HepG2 (cell line): ENCODE results near the gene CD3G. TPM values are rescaled to one million over a fixed set of nuclear protein-coding genes. Genes with fewer than 3 reads are reported as not detected.

Experiments used
- ATAC-seq: fragments of 200-7000 bp; cut with Tn5 transposase; 3 replicates; pipeline ENCODE4 v1.9.1; 2020; ENCODE audit warnings: mild to moderate bottlenecking, moderate library complexity
- BruUV-seq: library from RNA; stranded (reverse); fragments of 400-500 nt; replicated peaks from 2 replicates; lab custom pipeline; 2021; lab: Mats Ljungman, UMichigan
- CTCF ChIA-PET: fragments of 300-600 bp; formaldehyde crosslinking; extraction: SDS; loops from one replicate; lab custom pipeline; 2021; ENCODE audit warnings: low total read pairs, inconsistent platforms, low intra/inter-chr PET ratio; lab: Yijun Ruan, JAX
- POLR2A ChIA-PET: fragments of 350-600 bp; sonication (Branson Sonifier 250); formaldehyde crosslinking; loops from one replicate; lab custom pipeline; 2020; ENCODE audit warnings: antibody characterized with exemption, inconsistent platforms; lab: Yijun Ruan, JAX
- DNase-seq: peaks from one replicate; pipeline ENCODE4 v3.0.0-alpha.2; 2015; ENCODE audit warnings: low spot score
- FAIRE-seq: peaks from 3 replicates; lab custom pipeline; 2011; peaks lifted over from hg19 to GRCh38; lab: Jason Lieb, UNC
- H2AFZ ChIP-seq: one replicate; pipeline ENCODE4 v1.6.1; 2011; ENCODE audit warnings: low read length, inconsistent platforms
- H3K27ac ChIP-seq: fragments of 300-600 bp; 3 replicates; pipeline ENCODE4 v1.8.0; 2011; ENCODE audit warnings: mixed run types, mild to moderate bottlenecking, mixed read lengths, low read length, inconsistent platforms; ENCODE audit not compliant: insufficient read depth; ENCODE audit errors: extremely low read length
- H3K27me3 ChIP-seq, 2 experiments: fragments of 200-600 bp in 1 of 2; 2 replicates in 1 of 2; 3 replicates in 1 of 2; pipeline versions ENCODE4 v1.6.0 to v1.8.0; 2011; ENCODE audit warnings: low read length in 2 of 2, mild to moderate bottlenecking in 2 of 2, moderate library complexity in 2 of 2, inconsistent platforms in 1 of 2; ENCODE audit not compliant: insufficient read depth in 2 of 2, control insufficient read depth in 1 of 2
- H3K36me3 ChIP-seq, 2 experiments: fragments of 200-600 bp in 1 of 2; replicated peaks in 1 of 2; 2 replicates in 1 of 2; 3 replicates in 1 of 2; pipeline versions ENCODE4 v1.5.1 to v1.8.0; 2011; ENCODE audit warnings: low read length in 2 of 2, inconsistent platforms in 1 of 2; ENCODE audit not compliant: insufficient read depth in 2 of 2, control insufficient read depth in 1 of 2
- H3K4me1 ChIP-seq: 2 replicates; pipeline ENCODE4 v1.5.1; 2012; ENCODE audit warnings: low read length, inconsistent platforms; ENCODE audit not compliant: insufficient read depth
- H3K4me2 ChIP-seq: 2 replicates; pipeline ENCODE4 v1.6.0; 2011; ENCODE audit warnings: low read depth, low read length, inconsistent platforms
- H3K4me3 ChIP-seq, 3 experiments: fragments of 200-600 bp in 1 of 3; sonication (generic), shearing (Covaris generic) in 1 of 3; replicated peaks in 1 of 3; 2 replicates each; pipeline ENCODE4 v1.5.1; 2011 to 2016; ENCODE audit warnings: low read length in 3 of 3, inconsistent platforms in 2 of 3, low read depth in 2 of 3, mild to moderate bottlenecking in 2 of 3, control low read depth in 1 of 3, mixed read lengths in 1 of 3; ENCODE audit not compliant: insufficient read depth in 1 of 3
- H3K79me2 ChIP-seq: one replicate; pipeline ENCODE4 v1.6.1; 2011; ENCODE audit warnings: low read length, inconsistent platforms; ENCODE audit not compliant: insufficient read depth
- H3K9ac ChIP-seq: 2 replicates; pipeline ENCODE4 v1.6.0; 2011; ENCODE audit warnings: mild to moderate bottlenecking, low read depth, low read length, inconsistent platforms; ENCODE audit not compliant: insufficient read depth
- H3K9me3 ChIP-seq: 2 replicates; pipeline ENCODE4 v1.5.1; 2012; ENCODE audit warnings: mild to moderate bottlenecking, low read length
- H4K20me1 ChIP-seq: 2 replicates; pipeline ENCODE4 v1.6.0; 2011; ENCODE audit warnings: inconsistent platforms, mild to moderate bottlenecking, low read length, moderate library complexity; ENCODE audit not compliant: insufficient read depth
- BRCA1 ChIP-seq: sonication (generic); formaldehyde crosslinking; IDR thresholded peaks from 2 replicates; pipeline ENCODE4 v1.4.0; 2020; ENCODE audit warnings: missing genetic modification reagents
- CBX2 ChIP-seq, 2 experiments: fragments of 200-600 bp in 1 of 2; sonication (generic); formaldehyde crosslinking in 1 of 2; IDR thresholded peaks; 2 replicates each; pipeline versions ENCODE4 v1.7.0 to v1.8.1; 2018 to 2022; ENCODE audit warnings: low read depth in 2 of 2, low read length in 1 of 2, mild to moderate bottlenecking in 1 of 2, missing genetic modification reagents in 1 of 2
- ISX ChIP-seq: sonication (generic); formaldehyde crosslinking; conservative IDR thresholded peaks from 2 replicates; pipeline ENCODE4 v1.5.0; 2020; ENCODE audit warnings: missing genetic modification reagents
- KDM2A ChIP-seq: sonication (generic); formaldehyde crosslinking; IDR thresholded peaks from 2 replicates; pipeline ENCODE4 v1.4.0; 2020; ENCODE audit warnings: low read depth, missing genetic modification reagents, borderline replicate concordance
- KMT2A ChIP-seq: sonication (generic); formaldehyde crosslinking; IDR thresholded peaks from 2 replicates; pipeline ENCODE4 v1.4.0; 2020; ENCODE audit warnings: missing genetic modification reagents
- MATR3 ChIP-seq: sonication (generic); formaldehyde crosslinking; IDR thresholded peaks from 2 replicates; pipeline ENCODE4 v1.4.0; 2020; ENCODE audit warnings: missing genetic modification reagents
- MED8 ChIP-seq: sonication (generic); formaldehyde crosslinking; IDR thresholded peaks from 2 replicates; pipeline ENCODE4 v1.8.1; 2023; ENCODE audit warnings: mild to moderate bottlenecking, missing genetic modification reagents; ENCODE audit not compliant: insufficient replicate concordance
- MYPOP ChIP-seq: sonication (generic); formaldehyde crosslinking; IDR thresholded peaks from 2 replicates; pipeline ENCODE4 v1.8.1; 2023; ENCODE audit warnings: mild to moderate bottlenecking, moderate library complexity, missing genetic modification reagents
- NR2F2 ChIP-seq: IDR thresholded peaks from 2 replicates; pipeline ENCODE4 v1.6.1; 2012; ENCODE audit warnings: low read depth, inconsistent platforms, borderline replicate concordance
- PAX8 ChIP-seq: sonication (generic); formaldehyde crosslinking; IDR thresholded peaks from 2 replicates; pipeline ENCODE4 v1.8.0; 2022; ENCODE audit warnings: mild to moderate bottlenecking, missing genetic modification reagents, borderline replicate concordance
- PCBP2 ChIP-seq: fragments of 200-400 bp; formaldehyde crosslinking; optimal IDR thresholded peaks from 2 replicates; pipeline ENCODE3; 2018; ENCODE audit warnings: low read length, low read depth; ENCODE audit not compliant: poor library complexity, severe bottlenecking
- POLR2G ChIP-seq: fragments of 200-400 bp; formaldehyde crosslinking; IDR thresholded peaks from 2 replicates; pipeline ENCODE4 v1.6.1; 2018; ENCODE audit warnings: mild to moderate bottlenecking, low read depth, low read length, moderate library complexity
- RBFOX2 ChIP-seq: fragments of 200-400 bp; formaldehyde crosslinking; IDR thresholded peaks from 2 replicates; pipeline ENCODE4 v1.6.1; 2017; ENCODE audit warnings: low read depth, mild to moderate bottlenecking, low read length
- RXRA ChIP-seq: sonication (generic); formaldehyde crosslinking; IDR thresholded peaks from 2 replicates; pipeline ENCODE4 v1.5.1; 2020; ENCODE audit warnings: missing genetic modification reagents
- SIX4 ChIP-seq: sonication (generic); formaldehyde crosslinking; IDR thresholded peaks from 2 replicates; pipeline ENCODE4 v1.4.0; 2020; ENCODE audit warnings: missing genetic modification reagents
- ZNF501 ChIP-seq: sonication (generic); formaldehyde crosslinking; IDR thresholded peaks from 2 replicates; pipeline ENCODE4 v1.5.1; 2020; ENCODE audit warnings: mild to moderate bottlenecking, moderate library complexity, missing genetic modification reagents
- ZNF672 ChIP-seq: sonication (generic); formaldehyde crosslinking; IDR thresholded peaks from 2 replicates; pipeline ENCODE4 v1.8.1; 2022; ENCODE audit warnings: missing genetic modification reagents
- ZNF766 ChIP-seq: sonication (generic); formaldehyde crosslinking; IDR thresholded peaks from 2 replicates; pipeline ENCODE4 v1.5.0; 2020; ENCODE audit warnings: missing genetic modification reagents, borderline replicate concordance
- ZZZ3 ChIP-seq: sonication (generic); formaldehyde crosslinking; IDR thresholded peaks from 2 replicates; pipeline ENCODE4 v1.4.0; 2020; ENCODE audit warnings: missing genetic modification reagents, mild to moderate bottlenecking, borderline replicate concordance
- WGBS: methylation state at CpG from one replicate; pipeline ENCODE4 v1.1.6; 2017; ENCODE audit warnings: low lambda C conversion rate; 5-methylcytosine and 5-hydroxymethylcytosine counted together
- in situ Hi-C: cut with HindIII; loops from 2 replicates; pipeline ENCODE4 v1.10.0; 2017; ENCODE audit warnings: low pct_unique_long_range_greater_than_20kb; ENCODE audit not compliant: extremely low pct_ligation_motif_present
- intact Hi-C: fragments of 100-400 bp; cut with micrococcal nuclease; formaldehyde crosslinking; loops from one replicate; pipeline ENCODE4 v1.10.0; 2022; ENCODE audit not compliant: unreplicated experiment
- polyA plus RNA-seq, 8 experiments: library from polyadenylated mRNA; depleted of rRNA in 3 of 8; stranded (reverse) in 7 of 8; unstranded in 1 of 8; fragments of >200 nt; fragmentation: Illumina TruSeq in 4 of 8; extraction: Trizol in 4 of 8; gene quantifications; 2 replicates each; pipeline versions ENCODE4 v1.2.1 to v1.2.3, GENCODE V29; 2011 to 2016; ENCODE audit warnings: low read depth in 4 of 8, missing spikeins in 1 of 8, mixed read lengths in 1 of 8; ENCODE audit not compliant: insufficient read depth in 1 of 8
- total RNA-seq, 5 experiments: library from RNA; depleted of rRNA; stranded (reverse); fragments of >200 nt; fragmentation: Illumina TruSeq; extraction: Trizol; gene quantifications; 2 replicates each; pipeline ENCODE4 v1.2.3, GENCODE V29; 2016; ENCODE audit warnings: low read depth in 1 of 5
- TF ChIP-seq, protein P1 (sequence below): sonication (generic); formaldehyde crosslinking; IDR thresholded peaks from 2 replicates; pipeline ENCODE4 v1.8.1; 2023; ENCODE audit warnings: mild to moderate bottlenecking, missing genetic modification reagents, borderline replicate concordance

The CD3G gene
- total and polyA plus RNA-seq, 2 of the 13 experiments (the other 11 are each of a cell fraction or from before 2014, with no cell fraction given), result not detected

GRCh38 chr11:118313242-118313641 lies 30.9 kb upstream of the CD3G start:
- TF ChIP-seq BRCA1 (CRISPR knock-in tag) (no peak), KMT2A (CRISPR knock-in tag) (no peak), PAX8 (CRISPR knock-in tag) (no peak), KDM2A (no peak), ZNF766 (CRISPR knock-in tag) (no peak), POLR2G (no peak), ZNF672 (CRISPR knock-in tag) (no peak)
- FAIRE-seq (no peak), ATAC-seq (no peak), DNase-seq (no peak)
- ChIA-PET CTCF (no interaction called here), POLR2A (no interaction called here)
- in situ Hi-C loops (loop anchor here (5.0 kb wide), 1 partner anchor 39 kb away; no protein-coding TSS in a partner anchor), intact Hi-C loops (no loop called here)
- Histone ChIP-seq H3K36me3 (no peaks in the 10 kb centered on the region), H3K9ac (no peak overlapping the region), H3K4me1 (peaks cover 29% of the 10 kb centered on the region), H3K4me3 (no peak overlapping the region), H3K27me3 (peaks cover 2 to 50% of the 10 kb centered on the region in 2 experiments; a peak in 4 of 5 replicates), H4K20me1 (no peaks in the 10 kb centered on the region; the same call in 1 of the 2 replicates), H3K9me3 (no peaks in the 10 kb centered on the region), H3K27ac (no peak overlapping the region), H3K79me2 (no peaks in the 10 kb centered on the region), H3K4me2 (no peak overlapping the region), H2AFZ (no peak overlapping the region)
- WGBS, result 11% methylated on average over 4 of the region's 4 CpGs
- no TSS peak for BruUV-seq

- CTCF ChIA-PET, result no interaction called here
- Histone ChIP-seq H3K4me2 (peak overlapping the region; percentile 37; the same call in 1 of the 2 replicates), H3K27me3 (peaks cover 7 to 68% of the 10 kb centered on the region in 2 experiments; a peak in 4 of 5 replicates), H3K36me3 (no peaks in the 10 kb centered on the region), H4K20me1 (no peaks in the 10 kb centered on the region; the same call in 1 of the 2 replicates), H3K79me2 (no peaks in the 10 kb centered on the region), H2AFZ (no peak overlapping the region), H3K9me3 (no peaks in the 10 kb centered on the region), H3K4me3 (no peak overlapping the region; a peak in 1 of 6 replicates), H3K4me1 (peaks cover 29% of the 10 kb centered on the region), H3K9ac (no peak overlapping the region), H3K27ac (no peak overlapping the region)
- WGBS, result 2% methylated on average over 7 of the region's 7 CpGs
- POLR2A ChIA-PET, result no interaction called here
- FAIRE-seq (peak; percentile 42), DNase-seq (peak; percentile 45), ATAC-seq (peak; percentile 50)
- in situ Hi-C loops (loop anchor here (5.0 kb wide), 1 partner anchor 37 kb away; no protein-coding TSS in a partner anchor), intact Hi-C loops (no loop called here)
- no TSS peak for BruUV-seq
- TF ChIP-seq ISX (no peak), SIX4 (no peak), MED8 (CRISPR knock-in tag) (no peak), MATR3 (CRISPR knock-in tag) (no peak), RBFOX2 (no peak), CBX2 (IDR thresholded peaks at IDR 0.05; ENCODE audit: low read depth, low read length) (no peak), CBX2 (CRISPR knock-in tag; IDR thresholded peaks at IDR 0.05; ENCODE audit: low read depth) (no peak), PCBP2 (no peak), RXRA (no peak), NR2F2 (0 out of 2 replicates have a peak, but pooled peaks have one; percentile 49), ZNF501 (CRISPR knock-in tag) (no peak), MYPOP (CRISPR knock-in tag) (no peak), ZZZ3 (CRISPR knock-in tag) (no peak)
- TF ChIP-seq, protein P1, sequence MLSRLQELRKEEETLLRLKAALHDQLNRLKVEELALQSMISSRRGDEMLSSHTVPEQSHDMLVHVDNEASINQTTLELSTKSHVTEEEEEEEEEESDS (CRISPR knock-in tag), result no peak
Observed at GRCh38 chr11:118314988-118315411, 29.1 kb upstream of the CD3G start.
